GOT3 (cell line): ENCODE measurements around the gene DCAF17.
"Not testable (repeated sequence)": the region's sequence is repeated elsewhere in the genome, so short reads cannot be mapped to it uniquely, and the experiment has no call there.

Experiments used
- DNase-seq: peaks from one replicate; lab custom pipeline; 2025; ENCODE audit warnings: mixed read lengths; lab: John Stamatoyannopoulos, UW

Gene DCAF17

GRCh38 chr2:171411214-171411613 is 22.8 kb upstream of the DCAF17 start:
- no peak for DNase-seq

GRCh38 chr2:171411791-171412483 is 22.1 kb upstream of the DCAF17 start:
- no peak for DNase-seq

GRCh38 chr2:171412571-171413175 is 21.4 kb upstream of the DCAF17 start:
- DNase-seq = no peak

GRCh38 chr2:171414645-171415044 is 19.4 kb upstream of the DCAF17 start:
- not testable (repeated sequence) for DNase-seq

- peak; percentile 33 for DNase-seq
Observed at GRCh38 chr2:171416009-171416926, 17.8 kb upstream of the DCAF17 start.

GRCh38 chr2:171419333-171419732 is 14.7 kb upstream of the DCAF17 start:
- no peak for DNase-seq

GRCh38 chr2:171420728-171421563 is 13.1 kb upstream of the DCAF17 start:
- no peak for DNase-seq

- not testable (repeated sequence) for DNase-seq
Observed at GRCh38 chr2:171422710-171423495, 11.1 kb upstream of the DCAF17 start.

GRCh38 chr2:171430516-171431410 is 3.3 kb upstream of the DCAF17 start:
- DNase-seq = no peak

GRCh38 chr2:171431677-171432167 is 2.3 kb upstream of the DCAF17 start:
- no peak for DNase-seq

- DNase-seq = no peak
Observed at GRCh38 chr2:171432206-171432968, 1.6 kb upstream of the DCAF17 start.

- DNase-seq = no peak
Observed at GRCh38 chr2:171432969-171433762, 860 bp upstream of the DCAF17 start.

- no peak for DNase-seq
Observed at GRCh38 chr2:171433763-171434012, 338 bp upstream of the DCAF17 start, which contains the start of gene METTL8. TSS of gene METTL8 (minus strand) at chr2:171433990. CDS start at chr2:171392185, 41,805 bp downstream.

- no peak for DNase-seq
Observed at GRCh38 chr2:171436307-171436706, 2.3 kb downstream of the DCAF17 start.

- DNase-seq = no peak
Observed at GRCh38 chr2:171441470-171441869, 7.4 kb downstream of the DCAF17 start.

GRCh38 chr2:171447675-171448074 is 13.6 kb downstream of the DCAF17 start:
- DNase-seq = no peak

GRCh38 chr2:171451074-171451473 is 17.0 kb downstream of the DCAF17 start:
- DNase-seq = no peak

- DNase-seq = no peak
Observed at GRCh38 chr2:171452773-171453172, 18.7 kb downstream of the DCAF17 start.
